ENCODE measurements around the gene EP400.

Gene EP400, protein sequence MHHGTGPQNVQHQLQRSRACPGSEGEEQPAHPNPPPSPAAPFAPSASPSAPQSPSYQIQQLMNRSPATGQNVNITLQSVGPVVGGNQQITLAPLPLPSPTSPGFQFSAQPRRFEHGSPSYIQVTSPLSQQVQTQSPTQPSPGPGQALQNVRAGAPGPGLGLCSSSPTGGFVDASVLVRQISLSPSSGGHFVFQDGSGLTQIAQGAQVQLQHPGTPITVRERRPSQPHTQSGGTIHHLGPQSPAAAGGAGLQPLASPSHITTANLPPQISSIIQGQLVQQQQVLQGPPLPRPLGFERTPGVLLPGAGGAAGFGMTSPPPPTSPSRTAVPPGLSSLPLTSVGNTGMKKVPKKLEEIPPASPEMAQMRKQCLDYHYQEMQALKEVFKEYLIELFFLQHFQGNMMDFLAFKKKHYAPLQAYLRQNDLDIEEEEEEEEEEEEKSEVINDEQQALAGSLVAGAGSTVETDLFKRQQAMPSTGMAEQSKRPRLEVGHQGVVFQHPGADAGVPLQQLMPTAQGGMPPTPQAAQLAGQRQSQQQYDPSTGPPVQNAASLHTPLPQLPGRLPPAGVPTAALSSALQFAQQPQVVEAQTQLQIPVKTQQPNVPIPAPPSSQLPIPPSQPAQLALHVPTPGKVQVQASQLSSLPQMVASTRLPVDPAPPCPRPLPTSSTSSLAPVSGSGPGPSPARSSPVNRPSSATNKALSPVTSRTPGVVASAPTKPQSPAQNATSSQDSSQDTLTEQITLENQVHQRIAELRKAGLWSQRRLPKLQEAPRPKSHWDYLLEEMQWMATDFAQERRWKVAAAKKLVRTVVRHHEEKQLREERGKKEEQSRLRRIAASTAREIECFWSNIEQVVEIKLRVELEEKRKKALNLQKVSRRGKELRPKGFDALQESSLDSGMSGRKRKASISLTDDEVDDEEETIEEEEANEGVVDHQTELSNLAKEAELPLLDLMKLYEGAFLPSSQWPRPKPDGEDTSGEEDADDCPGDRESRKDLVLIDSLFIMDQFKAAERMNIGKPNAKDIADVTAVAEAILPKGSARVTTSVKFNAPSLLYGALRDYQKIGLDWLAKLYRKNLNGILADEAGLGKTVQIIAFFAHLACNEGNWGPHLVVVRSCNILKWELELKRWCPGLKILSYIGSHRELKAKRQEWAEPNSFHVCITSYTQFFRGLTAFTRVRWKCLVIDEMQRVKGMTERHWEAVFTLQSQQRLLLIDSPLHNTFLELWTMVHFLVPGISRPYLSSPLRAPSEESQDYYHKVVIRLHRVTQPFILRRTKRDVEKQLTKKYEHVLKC (N-terminal part only)

DNA sequence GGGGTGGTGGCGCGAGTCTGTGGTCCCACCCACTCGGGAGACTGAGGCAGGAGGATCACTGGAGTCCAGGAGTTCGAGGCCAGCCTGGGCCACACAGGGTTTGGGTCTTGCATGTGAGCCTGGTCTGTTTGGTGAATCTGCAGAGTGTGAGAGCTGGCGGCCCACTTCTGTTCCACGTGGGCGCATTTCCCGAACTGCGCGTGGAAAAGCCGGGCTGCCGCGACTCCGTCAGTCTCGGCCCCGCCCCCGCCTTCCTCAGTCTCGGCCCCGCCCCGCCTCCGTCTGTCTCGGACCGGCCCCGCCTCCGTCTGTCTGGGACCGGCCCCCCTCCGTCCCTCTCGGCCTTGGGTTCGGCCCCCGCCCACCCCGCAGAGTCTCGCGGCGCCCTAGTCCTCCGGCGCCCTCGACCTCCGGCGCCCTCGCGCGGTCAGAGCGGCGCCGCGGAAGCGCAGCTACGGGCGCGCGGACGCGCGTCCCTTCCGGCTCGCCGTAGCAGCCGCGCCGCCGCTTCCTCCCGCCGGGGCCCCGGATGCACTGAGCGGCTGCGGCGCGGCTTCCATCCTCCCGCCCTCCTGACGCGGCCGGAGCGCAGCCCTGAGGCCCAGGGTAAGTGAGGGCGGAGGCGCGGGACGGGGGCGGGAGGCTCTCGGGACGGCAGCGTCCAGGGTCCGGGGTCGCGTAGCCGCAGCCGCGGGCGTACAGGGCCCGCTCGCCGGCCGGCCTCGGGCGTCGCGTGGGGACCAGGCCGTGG lies at the start of gene EP400:
TSS of gene EP400 (plus strand) at position 512 of the 751 bp plus-strand sequence. CDS start 10,678 bp downstream, outside the sequence.
- peak; percentile 85 to 96 for DNase-seq (ENCODE audit: low spot score in 2 of 2)
- H3K4me3 ChIP-seq, result peak within 1 kb of the TSS; percentile 85
- no peaks in the 10 kb centered on the region for H3K9me3 ChIP-seq
- no peaks in the 10 kb centered on the region for H3K27me3 ChIP-seq (ENCODE audit: low read depth)
- in situ Hi-C loops (cut with MboI; ENCODE audit: low sequenced_read_pairs), result no loop called here
- peaks cover 4% of the 10 kb centered on the region for H3K4me1 ChIP-seq
- H3K36me3 ChIP-seq (replicated peaks), result peaks cover 7% of the 10 kb centered on the region

DNA sequence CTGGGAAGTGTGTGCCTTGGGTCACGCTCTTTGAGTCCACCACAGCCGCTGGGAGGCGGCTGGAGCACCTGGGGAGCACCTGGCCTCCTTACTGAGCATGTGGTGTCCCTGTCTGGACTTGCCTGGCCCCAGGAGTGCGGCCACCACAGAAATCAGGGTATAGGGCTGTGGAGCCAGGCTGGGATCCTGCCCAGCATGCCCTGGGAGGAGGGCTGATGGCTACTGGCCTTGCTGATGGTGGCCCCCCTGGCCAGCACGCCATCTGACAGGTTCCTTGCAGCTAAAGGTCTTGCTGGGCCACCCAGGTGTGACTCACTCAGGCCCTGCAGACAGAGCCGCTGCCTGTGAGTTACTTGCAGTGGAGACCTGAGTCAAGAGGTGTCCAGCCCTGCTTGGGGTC lies 49.3 kb upstream of the EP400 start:
- in situ Hi-C loops (cut with MboI; ENCODE audit: low sequenced_read_pairs), result no loop called here

DNA sequence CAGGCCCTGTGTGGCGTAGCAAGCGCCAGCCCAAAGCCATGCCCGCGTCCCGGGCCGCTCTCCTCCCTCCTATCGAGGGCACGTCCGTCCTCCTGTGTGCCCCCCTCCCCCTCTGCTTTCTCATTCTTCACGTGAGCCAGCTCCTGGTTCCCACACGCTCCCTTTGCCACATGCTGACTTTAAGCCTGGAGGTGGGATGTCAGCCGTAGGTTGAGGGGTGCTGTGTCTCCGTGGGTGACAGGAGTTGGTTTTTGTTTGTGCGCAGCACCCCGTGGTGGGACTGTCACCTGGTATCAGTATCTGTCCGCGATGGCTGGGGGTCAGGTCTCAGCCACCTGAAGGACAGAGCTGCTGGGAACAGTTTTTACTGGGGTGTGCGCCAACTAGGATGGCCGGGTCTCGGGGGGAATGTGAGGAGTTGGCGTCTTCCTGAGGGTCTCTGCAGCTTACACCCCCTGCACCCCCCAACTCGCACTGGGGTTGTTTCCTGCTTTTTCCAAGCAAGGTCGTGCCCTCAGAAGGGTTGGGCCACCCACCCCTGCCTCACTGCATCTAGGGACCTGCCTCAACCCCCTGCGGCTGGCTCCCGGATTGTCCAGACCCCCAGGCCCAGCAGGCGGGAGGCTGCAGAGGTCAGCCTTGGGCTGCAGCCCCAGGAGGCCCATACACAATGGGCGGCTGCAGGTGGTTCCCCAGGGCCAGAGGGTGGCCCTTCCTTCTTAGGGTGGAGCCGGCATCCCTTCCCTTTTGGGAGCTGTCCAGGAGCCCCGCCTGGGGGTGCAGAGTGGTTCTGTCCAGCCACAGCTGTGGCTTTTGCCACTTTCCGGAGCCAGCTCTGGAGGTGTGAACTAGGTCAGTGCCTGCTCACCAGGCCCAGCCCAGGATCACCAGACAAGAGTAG lies 48.1 kb upstream of the EP400 start:
- Histone ChIP-seq H3K27me3 (ENCODE audit: low read depth) (no peaks in the 10 kb centered on the region), H3K4me3 (no peak overlapping the region), H3K9me3 (no peaks in the 10 kb centered on the region), H3K36me3 (replicated peaks) (no peaks in the 10 kb centered on the region; the same call in 1 of the 2 replicates), H3K4me1 (no peaks in the 10 kb centered on the region)
- in situ Hi-C loops (cut with MboI; ENCODE audit: low sequenced_read_pairs), result no loop called here
- no peak for DNase-seq (ENCODE audit: low spot score in 2 of 2)

More for the DNA sequence above, 49.3 kb upstream of the EP400 start:
- Histone ChIP-seq H3K9me3 (no peaks in the 10 kb centered on the region), H3K27me3 (ENCODE audit: low read depth) (no peaks in the 10 kb centered on the region), H3K4me1 (peaks cover 9% of the 10 kb centered on the region; the same call in 1 of the 2 replicates), H3K4me3 (no peak overlapping the region), H3K36me3 (replicated peaks) (no peaks in the 10 kb centered on the region; the same call in 1 of the 2 replicates)
- DNase-seq (ENCODE audit: low spot score in 2 of 2), result no peak

DNA sequence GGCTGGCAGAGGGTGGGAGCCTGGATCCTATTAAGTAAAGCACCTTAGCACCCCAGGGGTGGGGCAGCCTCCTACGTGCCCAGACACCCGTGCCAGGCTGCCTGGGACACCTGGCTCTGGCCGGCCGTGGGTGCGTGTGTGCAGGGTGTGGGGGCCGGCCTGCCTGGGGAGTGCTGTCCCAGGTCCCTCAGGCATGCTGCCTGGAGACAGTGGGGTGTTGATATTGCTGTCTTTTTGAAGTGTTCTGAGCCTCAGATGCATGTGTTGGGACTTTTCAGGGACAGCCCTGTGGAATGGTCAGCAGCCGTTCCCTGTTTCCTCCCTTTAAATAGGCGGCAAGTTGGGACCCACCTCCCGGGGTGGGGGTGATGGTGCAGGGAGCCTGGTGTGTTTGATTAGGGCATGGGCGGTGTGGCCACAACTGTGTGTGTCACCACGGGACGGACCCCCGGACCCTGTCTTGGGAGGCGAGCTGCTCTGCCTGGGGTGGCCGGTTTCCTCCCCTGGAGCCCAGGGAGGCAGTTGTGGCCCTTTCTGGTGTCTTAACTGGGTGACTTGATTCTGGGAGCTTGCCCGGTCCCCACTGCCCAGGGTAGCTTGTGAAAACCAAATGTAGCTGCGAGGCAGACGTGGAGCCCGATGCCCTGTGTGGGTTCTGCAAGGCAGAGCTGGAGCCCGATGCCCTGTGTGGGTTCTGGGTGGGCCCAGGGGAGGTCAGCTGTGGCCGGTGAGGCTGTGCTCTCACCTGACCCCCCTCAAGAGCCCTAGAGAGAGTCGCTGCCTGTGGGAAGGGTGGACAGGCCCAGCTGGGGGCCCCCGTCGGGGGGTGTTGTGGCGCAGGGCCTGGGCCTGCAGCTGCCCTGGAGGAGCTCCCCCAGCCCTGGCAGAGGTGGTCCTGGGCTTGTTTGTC lies 47.2 kb upstream of the EP400 start:
- DNase-seq (ENCODE audit: low spot score in 2 of 2), result no peak
- H3K4me1 ChIP-seq, result no peaks in the 10 kb centered on the region
- H3K36me3 ChIP-seq (replicated peaks), result no peaks in the 10 kb centered on the region
- no peaks in the 10 kb centered on the region for H3K27me3 ChIP-seq (ENCODE audit: low read depth)
- in situ Hi-C loops (cut with MboI; ENCODE audit: low sequenced_read_pairs), result no loop called here
- H3K4me3 ChIP-seq, result no peak overlapping the region
- no peaks in the 10 kb centered on the region for H3K9me3 ChIP-seq

DNA sequence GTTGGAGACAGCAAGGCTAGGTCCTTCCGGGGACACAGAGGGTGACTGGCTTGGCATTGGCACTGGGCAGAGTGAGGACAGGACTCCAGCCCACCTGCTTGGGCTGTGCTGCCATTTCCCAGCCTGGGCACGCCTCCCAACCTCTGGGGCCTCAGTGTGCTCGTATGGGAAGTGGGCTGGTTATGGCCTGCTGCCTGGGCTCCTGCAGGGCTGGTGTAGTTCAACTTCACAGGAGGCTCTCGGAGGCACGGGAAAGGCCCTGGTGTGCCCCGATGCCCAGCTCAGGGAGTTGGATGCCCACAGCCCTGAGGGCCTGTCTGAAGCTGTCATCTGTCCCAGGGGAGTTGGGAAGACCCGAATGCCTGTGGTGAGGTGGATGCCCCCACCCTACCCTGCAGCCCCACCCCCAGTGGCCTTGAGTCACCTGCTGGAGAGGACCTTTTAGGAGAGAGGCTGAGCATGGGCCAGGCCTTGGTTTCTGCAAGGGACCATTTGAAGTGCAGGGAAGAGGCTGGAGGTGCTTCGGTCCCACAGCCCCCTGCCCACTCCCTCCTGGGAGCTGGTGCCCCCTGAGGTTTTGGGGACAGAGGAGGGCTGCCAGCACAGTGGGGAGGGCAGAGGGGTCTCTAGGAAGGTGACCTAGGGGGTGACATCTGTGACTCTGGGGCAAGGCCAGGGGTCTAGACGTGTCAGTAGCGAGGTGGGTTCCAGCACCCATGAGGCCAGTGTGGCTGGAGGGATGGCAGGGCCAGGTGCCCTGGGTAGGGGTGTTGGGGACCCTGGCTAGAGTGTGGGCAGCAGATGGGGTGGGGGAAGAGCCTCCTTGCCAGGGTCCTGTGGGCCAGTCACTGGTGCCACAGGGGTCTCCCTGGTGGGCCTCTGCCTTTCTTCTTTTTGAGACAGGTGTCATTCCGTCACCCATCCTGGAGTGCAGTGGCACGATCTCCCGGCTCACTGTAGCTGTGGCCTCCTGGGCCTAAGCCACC lies 46.2 kb upstream of the EP400 start:
- in situ Hi-C loops (cut with MboI; ENCODE audit: low sequenced_read_pairs), result no loop called here
- H3K9me3 ChIP-seq, result no peaks in the 10 kb centered on the region
- H3K36me3 ChIP-seq (replicated peaks), result peaks cover 3% of the 10 kb centered on the region; the same call in 1 of the 2 replicates
- no peak overlapping the region for H3K4me3 ChIP-seq
- no peaks in the 10 kb centered on the region for H3K27me3 ChIP-seq (ENCODE audit: low read depth)
- no peak for DNase-seq (ENCODE audit: low spot score in 2 of 2)
- no peaks in the 10 kb centered on the region for H3K4me1 ChIP-seq

DNA sequence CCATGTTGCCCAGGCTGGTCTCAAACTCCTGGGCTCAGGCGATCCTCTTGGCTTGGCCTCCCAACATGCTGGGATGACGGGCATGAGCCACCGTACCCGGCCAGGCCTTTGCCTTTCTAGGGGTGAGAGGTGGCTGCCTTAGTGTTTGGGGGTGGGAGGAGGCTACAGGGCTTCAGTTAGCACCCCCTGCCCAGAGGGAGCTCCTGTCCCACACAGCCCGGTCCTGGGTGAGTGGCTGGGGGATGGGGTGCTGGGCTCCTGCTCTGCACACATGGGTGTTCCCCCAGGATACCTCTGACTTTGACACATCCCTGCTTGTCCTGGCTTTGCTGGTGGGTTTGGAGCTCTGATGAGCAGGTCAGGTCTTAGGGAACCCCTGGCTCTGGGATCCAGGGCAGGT lies 45.4 kb upstream of the EP400 start:
- no peak for DNase-seq (ENCODE audit: low spot score in 2 of 2)
- peaks cover 9% of the 10 kb centered on the region; the same call in 1 of the 2 replicates for H3K36me3 ChIP-seq (replicated peaks)
- H3K9me3 ChIP-seq, result no peaks in the 10 kb centered on the region
- no peaks in the 10 kb centered on the region for H3K27me3 ChIP-seq (ENCODE audit: low read depth)
- H3K4me1 ChIP-seq, result no peaks in the 10 kb centered on the region
- in situ Hi-C loops (cut with MboI; ENCODE audit: low sequenced_read_pairs), result no loop called here
- H3K4me3 ChIP-seq, result no peak overlapping the region

DNA sequence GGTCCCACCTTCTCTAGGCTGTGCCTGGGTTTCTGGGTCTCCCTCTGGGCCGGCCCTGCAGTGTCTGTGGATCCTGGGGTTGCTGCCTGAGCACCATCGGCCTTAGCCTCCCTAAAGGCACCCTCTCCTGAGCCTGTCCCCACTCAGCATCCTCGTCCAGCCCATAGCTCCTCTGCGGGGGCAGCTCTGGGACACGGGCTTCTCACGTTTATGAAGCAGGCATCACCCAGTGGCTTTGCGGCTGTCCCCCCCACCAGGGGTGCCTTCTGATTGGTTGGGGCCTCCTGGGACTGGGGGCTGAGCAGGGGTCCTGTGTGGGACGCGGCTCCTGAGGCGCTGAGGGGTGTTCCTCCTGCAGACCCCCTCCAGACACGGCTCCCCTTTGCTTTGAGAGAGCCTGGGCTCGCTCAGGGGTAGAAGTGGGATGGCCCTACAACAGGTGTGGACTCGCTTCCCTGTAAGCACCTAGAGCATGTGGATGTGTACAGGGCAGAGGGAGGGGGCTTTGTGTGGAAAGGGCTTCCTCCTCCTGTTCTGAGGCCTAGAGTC lies 44.6 kb upstream of the EP400 start:
- no peak overlapping the region for H3K4me3 ChIP-seq
- H3K27me3 ChIP-seq (ENCODE audit: low read depth), result no peaks in the 10 kb centered on the region
- no peaks in the 10 kb centered on the region for H3K9me3 ChIP-seq
- peaks cover 9% of the 10 kb centered on the region; the same call in 1 of the 2 replicates for H3K36me3 ChIP-seq (replicated peaks)
- in situ Hi-C loops (cut with MboI; ENCODE audit: low sequenced_read_pairs), result no loop called here
- no peaks in the 10 kb centered on the region for H3K4me1 ChIP-seq
- DNase-seq (ENCODE audit: low spot score in 2 of 2), result no peak

DNA sequence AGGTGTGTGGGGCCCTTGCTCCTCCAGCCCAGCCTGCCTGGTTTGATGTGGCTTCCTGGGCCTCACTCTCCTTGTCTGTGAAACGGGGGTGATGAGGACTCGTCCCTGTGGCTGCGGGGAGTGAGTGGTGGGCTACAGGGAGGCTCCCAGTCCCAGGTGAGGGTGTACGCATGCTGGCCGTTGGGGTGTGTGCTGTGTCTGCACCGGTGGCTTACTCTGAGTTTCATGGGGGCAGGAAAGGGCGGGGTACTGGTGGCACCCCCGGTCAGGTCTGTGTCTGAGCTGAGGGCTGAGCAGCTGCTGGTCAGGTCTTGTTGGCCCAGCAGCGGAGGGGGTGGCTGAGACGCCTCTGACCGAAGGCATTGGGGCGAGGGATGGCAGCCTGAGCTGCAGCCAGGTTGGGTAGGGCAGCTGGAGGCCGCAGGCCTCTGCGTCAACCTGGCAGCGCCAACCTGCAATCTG lies 44.1 kb upstream of the EP400 start:
- H3K27me3 ChIP-seq (ENCODE audit: low read depth), result no peaks in the 10 kb centered on the region
- H3K4me3 ChIP-seq, result no peak overlapping the region
- no peaks in the 10 kb centered on the region for H3K4me1 ChIP-seq
- in situ Hi-C loops (cut with MboI; ENCODE audit: low sequenced_read_pairs), result no loop called here
- no peak for DNase-seq (ENCODE audit: low spot score in 2 of 2)
- no peaks in the 10 kb centered on the region for H3K9me3 ChIP-seq
- peaks cover 9% of the 10 kb centered on the region for H3K36me3 ChIP-seq (replicated peaks)

DNA sequence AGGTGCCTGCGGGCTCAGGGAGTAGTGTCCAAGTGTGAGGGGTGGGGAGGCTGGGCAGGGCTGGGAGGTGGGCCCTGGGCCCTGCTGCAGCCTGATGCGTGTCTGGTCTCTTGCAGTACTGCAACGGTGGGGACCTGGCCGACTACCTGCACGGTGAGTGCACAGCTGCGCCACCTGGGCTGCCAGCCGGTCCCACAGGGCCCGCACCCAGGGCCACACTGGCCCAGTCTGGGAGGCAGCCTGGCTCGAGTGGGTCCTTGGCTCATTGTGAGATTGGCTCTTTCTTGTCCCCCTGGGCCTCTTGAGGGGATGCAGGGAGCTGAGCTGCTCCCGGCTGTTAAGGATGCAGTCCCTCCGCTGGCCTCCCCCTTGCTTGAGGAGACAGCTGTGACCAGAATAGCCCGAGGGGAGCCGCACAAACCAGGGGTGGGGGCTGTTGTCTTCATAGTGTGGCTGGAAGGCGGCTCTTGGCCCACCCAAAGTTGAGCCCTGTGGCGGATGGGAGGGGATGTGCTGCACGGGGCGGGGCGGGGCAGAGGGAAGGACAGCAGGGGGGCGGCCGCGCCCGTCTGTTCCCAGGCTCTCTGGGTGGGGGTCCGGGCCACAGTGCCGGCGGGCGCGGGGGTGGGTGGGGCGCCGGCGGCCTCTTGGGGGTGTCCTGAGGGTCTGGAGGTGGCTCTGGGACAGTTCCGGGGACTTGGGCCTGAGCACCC lies 42.2 kb upstream of the EP400 start:
- in situ Hi-C loops (cut with MboI; ENCODE audit: low sequenced_read_pairs), result no loop called here
- DNase-seq (ENCODE audit: low spot score in 2 of 2), result no peak
- H3K4me3 ChIP-seq, result no peak overlapping the region
- H3K36me3 ChIP-seq (replicated peaks), result peaks cover 22% of the 10 kb centered on the region
- no peaks in the 10 kb centered on the region for H3K4me1 ChIP-seq
- no peaks in the 10 kb centered on the region for H3K27me3 ChIP-seq (ENCODE audit: low read depth)
- H3K9me3 ChIP-seq, result no peaks in the 10 kb centered on the region
